NCI-H526 (cell line): ENCODE data around the gene CARD10.

Source experiments
- DNase-seq, 2 experiments: peaks; one replicate each; lab custom pipeline; 2025; lab: John Stamatoyannopoulos, UW

CARD10 gene

DNA sequence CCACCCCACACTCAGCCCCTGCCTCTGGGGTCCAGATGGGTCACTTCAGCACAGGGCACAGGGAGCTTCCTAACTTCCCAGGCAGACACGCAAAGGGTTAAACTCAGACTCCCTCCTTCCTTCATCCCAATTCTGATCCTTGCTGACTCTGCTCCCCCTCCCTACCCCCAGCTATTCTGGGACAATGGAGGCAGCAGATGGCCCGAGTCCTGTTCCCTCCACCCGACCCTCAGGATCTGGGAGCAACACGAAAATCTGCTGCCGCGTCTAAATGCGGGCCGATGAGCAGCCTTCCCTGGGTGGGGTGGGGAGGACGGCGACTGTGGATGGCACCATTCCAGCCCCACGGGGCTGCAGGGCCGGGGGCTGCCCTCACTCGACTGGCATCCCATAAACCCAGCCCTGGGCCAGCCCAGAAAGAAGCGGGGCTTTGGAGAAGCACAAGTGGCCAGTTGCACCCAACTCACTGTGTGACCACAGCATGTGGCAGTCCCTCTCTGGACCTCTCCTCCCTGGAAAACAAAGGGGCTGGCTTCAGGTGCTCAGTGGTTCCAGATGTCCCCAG, 51.7 kb downstream of the CARD10 start:
- no peak for DNase-seq

DNA sequence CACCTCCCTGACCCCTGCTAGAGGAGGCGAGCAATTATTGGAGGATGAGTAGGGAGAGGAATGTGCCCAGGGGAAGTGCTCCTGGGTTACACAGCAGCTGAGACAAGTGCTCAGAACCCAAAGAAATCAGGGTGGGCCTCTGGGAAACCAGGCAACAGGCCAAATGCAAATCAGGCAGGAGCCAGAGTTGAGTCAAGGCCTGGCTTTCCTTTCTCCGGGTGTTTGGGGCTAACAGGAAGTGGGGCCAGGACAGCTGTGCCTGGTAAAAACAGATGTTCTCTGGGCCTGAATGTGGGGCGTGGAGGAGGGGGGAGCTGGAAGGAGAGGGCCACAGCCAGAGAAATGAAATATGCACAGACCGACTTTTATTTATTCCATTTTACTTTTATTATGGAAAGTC, 55.0 kb downstream of the CARD10 start:
- DNase-seq: peak in 1 of 2 experiments; percentile 64

DNA sequence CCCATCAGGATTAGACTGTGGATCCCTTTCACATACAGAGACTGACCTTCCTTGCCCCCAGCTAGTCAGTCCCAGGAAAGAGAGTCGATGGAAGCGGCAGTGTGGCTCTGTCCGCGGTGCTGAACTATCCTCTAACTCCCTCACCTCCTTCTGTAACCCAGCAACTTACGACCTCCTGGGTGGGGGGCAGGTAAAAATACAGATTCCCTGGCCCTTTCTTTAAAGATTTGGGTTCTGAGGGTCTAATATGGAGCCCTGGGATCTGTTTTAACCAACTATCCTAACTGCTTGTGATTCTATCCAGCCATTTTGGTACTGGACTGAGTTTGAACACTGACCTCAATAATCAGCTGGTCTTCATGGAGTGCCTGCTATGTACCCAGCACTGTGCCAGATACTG, 56.2 kb downstream of the CARD10 start:
- DNase-seq: no peak

DNA sequence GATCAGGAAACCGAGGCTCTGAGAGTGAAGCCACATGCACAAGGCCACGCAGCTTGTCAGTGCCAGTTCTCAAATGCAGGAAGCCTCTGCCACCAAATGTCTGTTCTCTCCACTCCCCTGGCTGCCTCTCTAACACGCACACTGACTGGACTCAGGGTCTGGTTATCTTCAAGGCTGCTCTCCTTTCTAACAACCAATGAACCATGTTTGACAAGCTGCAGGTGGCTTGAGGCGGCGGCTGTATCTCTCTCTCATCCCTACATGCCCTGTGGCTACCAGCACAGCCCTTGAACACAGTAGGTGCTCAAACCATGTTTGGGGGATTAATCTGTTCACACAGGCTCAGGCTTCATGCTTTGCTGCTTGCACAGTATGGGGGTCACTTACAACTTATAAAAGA, 56.8 kb downstream of the CARD10 start:
- DNase-seq: no peak

DNA sequence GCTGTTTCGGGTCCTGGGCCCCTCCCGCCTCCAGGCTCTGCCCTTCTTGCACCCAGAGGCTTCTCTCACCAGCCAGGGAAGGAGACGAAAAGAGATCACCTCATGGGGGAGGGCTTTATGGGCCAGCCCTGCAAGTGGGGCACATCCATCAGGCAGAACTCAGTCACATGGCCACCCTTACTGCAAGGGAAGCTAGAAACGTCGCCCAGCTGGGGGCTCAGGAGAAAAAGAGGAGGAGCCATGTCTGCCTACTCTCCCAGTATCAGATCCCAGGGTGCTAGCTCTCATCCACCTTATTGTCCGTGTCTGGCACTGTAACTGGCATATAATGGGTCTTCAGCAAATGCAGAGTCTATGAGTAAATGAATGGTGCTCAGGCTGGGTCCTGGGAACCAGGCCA, 57.3 kb downstream of the CARD10 start:
- DNase-seq: no peak

DNA sequence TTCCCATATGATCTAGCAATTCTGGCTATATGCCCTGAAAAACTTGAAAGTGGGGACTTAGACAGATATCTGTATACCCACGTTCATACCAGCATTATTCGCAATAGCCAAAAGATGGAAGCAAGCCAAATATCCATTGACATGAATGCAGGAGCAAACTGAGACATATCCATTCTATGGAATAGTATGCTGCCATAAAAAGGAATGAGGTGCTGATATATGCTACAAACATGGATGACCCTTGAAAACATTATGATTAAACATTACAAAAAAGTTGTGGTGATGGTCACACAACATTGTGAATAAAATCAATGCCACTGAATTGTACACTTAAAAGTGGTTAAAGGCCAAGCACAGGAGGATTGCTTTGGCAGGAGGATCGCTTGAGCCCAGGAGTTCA, 58.5 kb downstream of the CARD10 start:
- DNase-seq: no peak

DNA sequence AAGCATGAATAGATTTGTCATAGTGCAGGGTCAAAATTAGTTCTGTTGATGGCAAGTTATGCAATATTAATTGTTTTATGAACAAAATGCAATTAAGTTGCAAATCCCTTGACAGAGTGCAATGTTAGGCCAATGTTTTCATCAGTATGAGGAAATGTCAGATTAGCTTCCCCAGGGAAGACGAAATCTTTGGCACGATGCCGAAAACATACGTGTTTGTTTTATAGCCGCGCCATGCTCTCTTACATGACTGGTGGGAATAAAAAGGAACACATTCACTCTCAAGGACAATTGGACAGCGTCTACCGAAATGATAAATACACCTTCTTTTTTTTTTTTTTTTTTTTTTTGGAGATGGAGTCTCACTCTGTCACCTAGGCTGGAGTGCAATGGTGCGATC, 60.0 kb downstream of the CARD10 start:
- DNase-seq: no peak

DNA sequence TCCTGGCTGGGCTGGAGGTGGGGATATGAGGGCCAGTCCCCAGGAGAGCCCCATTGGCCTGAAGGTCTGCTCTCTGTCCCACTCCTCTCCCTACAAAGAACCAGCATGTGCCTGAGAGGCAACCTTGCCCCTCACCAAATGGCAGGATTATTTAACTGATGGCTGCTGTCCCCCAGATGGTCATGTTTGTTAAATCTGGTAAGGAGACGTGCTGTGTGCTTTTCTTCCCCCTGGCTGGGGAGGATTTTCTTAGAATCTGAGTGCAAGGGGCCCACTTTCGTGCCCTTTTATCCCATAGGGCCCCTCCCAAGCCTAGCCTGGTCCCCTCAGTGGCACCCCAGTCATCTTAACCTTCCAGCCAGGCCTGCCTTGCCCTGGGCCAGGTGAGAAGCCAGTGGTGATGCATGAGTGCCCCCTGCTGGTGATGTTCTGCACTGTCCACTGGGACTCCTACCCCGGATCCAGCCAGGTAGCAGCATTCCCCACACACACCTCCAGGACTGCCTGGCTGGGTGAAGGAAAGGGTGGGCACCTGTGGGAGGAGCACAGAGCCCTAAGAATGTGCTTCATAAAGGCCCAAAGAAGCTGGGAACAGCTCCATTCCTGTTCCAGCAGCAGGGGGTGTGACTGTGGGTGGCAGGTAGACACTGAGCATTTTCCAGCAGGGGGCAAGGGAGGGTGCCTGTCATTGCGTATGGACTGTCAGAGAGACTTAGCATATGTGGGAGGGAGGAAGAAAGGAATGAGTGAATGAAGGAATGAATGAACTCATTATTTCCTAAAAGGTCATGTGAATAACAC, 61.9 kb downstream of the CARD10 start:
- DNase-seq: peak; percentile 37 to 72

DNA sequence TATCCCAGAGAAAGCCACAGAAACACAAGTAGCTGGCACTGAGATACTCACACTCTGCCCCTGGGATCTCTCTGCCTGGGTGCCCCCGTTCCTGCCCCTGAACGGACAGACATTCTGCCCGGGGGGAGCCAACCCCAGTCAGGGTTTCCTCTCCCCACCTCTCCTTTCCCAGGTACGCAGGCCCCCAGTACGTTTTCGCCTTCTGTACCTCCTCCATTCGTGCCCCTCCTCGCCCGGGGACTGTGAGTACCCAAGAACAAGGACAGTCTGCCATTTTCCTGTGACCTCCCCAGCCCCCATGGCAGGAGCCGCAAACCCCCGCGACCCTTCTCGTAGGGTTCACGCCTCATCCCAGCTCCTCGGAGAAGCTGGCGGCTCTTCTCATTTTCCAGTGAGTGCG, 62.9 kb downstream of the CARD10 start:
- no peak for DNase-seq

DNA sequence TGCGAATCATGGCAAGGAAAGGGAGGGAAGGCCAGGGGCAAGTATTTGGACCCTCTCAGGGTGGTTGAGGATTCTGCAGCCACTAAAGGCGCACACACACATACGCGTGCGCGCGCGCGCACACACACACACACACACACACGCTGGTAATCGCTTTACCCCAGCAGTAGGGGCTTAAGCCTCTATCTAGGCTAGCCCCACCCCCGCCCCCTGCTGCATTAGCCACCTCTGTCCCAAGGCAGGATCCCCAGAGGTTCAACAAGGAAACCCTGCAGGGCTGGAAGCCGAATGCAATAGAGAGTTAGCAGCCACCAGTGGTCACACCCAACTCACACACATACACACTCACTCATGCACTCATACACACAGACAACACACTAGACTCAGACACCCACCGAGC, 63.3 kb downstream of the CARD10 start:
- DNase-seq: no peak

DNA sequence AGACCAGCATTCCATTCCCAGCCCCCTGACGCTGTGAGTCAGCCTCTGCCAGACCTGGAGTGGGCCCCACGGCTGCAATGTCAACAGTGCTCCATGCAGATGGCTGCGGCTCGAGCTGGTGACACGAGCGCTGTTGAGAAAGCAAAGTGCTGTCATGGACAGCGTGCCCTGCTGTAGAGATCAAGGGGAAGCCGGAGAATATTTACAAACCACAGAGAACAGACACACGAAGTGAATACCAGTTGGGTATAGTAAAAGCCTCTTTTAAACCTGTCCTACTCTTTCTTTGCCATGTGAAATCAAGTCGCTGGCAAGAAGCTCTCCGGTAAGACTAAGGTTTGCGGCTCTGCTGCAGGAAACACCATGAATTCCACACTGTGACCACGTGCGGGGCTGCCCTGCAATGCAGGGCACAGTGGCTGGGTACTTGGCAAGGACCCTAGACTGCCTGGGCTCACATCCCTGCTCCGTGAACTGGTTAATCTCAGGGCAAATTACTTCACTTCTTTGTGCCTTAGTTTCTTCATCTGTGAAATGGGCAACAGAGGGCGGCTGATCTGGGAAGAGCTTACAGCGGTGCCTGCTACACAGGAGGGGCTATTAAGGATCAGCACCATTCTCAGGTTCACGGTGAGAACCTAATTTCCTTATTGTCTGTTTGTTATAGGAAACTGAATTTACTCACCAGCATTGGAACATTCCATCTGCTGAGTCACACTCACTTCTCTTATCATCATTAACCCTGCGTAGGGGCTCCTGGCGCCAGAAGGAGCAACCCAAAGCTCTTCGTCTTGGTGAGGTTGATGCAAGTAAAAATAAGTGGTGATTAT, 64.1 kb downstream of the CARD10 start:
- no peak for DNase-seq

DNA sequence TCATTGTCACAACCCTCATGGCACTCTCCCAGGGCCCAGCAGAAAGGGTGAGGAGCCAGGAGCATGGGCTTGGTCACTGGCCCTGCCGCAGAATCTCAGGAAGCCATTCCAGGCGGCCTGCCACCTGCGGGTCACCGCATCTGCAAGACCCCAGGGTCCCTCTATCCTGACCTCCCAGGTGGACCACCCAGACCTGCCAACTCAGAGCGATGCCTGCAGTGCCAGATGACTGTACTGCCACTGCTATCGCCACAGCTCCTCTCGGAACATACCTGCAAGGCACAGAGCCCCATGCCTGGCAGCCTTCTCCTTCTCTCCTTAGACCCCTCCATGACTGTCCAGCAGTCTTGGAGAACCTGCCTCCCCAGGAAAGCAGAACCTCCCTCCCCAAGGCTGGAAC, 65.5 kb downstream of the CARD10 start:
- DNase-seq: no peak

DNA sequence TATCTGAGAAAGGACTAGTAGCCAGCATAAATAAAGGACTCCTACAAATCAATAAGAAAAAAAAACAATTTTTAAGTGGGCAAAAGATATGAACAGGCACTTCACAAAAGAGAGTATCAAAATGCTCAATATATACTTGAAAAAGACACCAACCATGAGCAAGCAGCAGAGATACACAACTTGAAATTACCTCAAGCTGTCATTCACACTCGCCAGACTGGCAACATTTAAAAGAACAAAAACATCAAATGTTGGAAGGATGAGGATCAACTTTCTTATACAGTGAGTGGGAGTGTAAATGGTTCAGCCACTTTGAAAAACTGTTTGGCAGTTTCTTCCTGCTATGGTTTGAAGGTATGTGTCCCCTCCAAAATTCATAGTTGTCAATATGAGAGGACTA, 68.0 kb downstream of the CARD10 start:
- DNase-seq: no peak

DNA sequence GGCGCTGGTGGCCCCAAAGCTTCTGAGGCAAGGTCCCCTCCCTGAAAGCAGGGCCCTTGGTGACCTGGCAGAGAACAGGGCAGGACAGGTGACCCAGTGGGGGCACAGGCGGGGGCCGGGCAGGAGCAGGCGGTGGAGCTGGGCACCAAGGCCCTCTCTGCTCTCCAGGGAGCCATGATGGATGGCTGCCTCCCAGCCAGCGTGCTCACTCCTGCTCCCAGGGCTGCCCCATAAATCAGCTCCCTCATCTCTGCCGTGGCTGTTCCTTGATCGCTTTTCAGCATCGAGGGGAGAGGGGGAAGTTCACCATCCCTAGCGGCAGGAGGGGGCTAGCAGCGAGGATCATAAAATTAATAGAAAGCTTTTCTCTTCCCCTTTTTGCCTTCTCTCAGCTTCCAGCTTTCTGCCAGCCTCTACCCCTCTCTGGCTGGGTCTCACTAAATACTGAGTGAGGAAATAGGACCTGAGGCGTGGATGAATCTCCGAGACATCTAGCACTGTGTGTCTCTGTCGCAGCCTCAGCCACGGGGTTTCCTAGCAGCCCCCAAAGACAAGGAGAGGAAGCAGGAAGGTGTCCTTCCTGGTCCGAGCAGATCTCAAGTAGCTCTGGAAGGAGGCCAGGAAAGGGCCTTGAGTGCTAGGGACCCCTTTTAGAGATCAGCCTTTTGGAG, 69.7 kb downstream of the CARD10 start:
- DNase-seq: no peak

DNA sequence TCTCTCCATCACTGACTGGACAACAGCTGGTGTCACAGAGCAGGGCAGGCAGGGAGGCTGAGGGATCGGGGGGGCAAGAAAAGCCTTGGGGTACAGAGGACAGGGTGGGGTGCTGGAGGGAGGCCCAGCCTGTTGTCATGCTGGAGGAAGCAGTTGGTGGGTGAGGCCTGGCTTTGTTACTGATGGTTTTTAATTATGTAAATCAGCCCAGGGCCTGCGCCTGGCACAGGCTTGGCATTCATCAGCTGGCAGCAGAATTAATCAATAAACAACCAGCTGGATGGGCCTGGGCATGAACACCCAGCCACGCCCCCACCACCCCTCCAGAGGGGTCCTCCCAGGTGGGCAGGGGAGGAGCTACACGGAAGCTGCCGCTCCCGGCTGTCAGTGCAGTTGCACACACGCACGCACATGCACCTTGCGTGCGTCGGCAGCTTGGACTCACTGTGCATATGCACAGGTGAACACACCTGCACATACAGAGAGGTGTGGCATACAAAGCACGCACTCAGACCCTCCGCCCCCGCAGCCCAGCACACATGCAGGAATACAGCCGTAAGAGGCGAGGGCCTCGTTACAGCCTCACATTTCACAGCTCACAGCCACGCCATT, 70.6 kb downstream of the CARD10 start:
- peak; percentile 79 to 84 for DNase-seq

DNA sequence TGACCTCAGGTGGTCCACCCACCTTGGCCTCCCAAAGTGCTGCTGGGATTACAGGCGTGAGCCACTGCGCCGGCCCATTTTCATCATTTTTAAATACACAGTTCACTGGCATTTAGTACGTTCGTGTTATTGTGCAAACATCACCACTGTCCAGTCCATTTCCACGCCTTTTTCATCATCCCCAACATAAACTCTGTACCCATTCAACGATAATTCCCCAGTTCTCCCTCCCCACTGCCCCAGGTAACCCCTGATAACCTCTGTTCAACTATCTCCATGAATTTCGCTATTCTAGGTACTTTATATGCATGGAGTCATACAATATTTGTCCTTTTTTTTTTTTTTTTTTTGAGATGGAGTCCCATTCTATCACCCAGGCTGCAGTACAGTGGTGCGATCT, 73.7 kb downstream of the CARD10 start:
- DNase-seq: no peak

DNA sequence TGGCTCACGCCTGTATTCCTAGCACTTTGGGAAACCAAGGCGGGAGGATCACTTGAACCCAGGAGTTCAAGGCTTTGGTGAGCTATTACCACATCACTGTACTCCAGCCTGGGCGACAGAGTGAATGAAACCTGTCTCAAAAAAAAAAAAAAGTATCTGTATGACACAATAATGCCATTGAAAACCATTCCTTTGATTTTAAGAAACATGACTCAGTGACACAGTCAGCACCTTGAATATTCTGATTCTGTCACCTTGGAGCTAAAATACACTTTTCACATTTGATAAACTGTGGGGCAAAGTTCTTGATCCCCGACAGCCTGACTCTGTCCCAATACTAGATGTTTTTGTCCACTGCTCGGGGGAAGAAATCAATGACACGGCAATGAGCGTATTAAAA, 75.2 kb downstream of the CARD10 start:
- no peak for DNase-seq

DNA sequence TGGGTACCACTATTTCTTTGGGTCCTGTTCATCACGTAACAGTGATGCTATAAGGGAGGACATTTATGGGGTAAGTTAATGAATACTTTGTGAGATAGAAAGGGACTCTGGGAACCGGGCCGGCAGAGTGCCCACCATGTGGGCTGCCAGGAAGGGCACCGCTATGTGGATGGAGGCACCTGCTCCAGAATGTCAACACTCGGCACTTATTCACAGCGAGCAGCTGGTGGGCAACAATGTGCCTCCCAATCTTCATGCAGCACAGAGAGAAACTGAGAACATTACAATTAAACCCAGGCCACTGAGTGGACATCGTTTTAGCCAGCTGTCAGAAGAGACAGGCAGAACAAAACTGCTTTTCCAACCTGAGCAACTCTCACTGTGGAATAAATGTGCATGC, 76.1 kb downstream of the CARD10 start:
- no peak for DNase-seq

DNA sequence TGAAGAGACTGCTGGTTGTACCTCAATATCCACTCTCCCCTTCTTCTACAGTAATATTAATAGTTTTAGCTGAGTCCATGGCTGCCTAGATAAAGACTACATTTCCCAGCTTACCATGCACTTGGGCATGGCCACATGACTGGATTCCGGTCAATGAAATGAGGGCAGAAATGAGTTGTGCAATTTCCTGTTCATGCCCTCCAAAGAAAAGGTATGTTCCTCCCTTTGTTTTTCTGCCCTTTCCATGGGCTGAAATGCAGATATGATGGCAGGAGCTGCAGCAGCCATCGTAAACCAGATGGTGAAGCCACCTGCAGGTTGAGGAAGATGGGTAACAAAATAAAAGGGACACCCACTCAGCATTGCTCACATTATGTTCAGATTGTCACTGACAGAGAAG, 76.7 kb downstream of the CARD10 start:
- no peak for DNase-seq

DNA sequence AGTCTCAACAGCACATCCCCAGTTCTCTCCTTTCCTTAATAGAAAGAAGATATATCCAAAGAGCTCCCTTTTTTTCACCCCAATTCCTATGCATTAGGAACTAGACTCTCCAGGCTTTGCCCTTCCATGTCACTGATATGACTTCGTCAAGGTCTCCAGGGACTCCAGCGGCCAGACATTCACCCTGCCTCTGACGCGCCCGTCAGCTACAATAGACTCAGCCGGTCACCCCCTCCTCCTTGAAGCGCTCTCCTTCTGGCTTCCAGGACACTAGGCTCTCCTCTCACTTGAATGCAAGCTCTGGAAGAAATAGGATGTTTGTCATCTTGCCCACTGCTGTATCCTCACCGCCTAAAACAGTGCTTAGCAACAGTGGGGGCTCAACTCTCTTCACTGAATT, 77.1 kb downstream of the CARD10 start:
- no peak for DNase-seq

DNA sequence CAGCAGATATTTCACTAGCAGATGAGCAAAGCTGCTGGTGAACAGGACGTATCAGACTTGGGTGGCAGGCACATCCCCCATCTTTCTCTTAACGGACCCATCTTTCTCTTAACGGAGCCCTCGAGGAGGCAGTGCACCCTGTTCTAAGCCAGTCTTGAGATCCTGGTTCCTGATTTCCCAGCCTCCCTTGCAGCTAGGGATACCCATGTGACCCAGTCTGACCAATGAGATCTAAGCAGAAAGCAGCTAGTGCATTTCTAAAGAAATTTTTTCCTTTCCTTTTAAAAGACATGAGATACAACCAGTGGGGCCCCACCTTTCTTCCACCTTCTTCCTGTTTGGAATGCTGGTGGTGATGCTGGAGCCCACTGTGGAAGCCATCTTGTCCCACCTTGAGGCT, 78.3 kb downstream of the CARD10 start:
- DNase-seq: no peak
